ENCODE results near the gene CFC1.
"Not testable (repeated sequence)": the region's sequence is repeated elsewhere in the genome, so short reads cannot be mapped to it uniquely, and the experiment has no call there.

Gene CFC1

GRCh38 chr2:130582970-130583369 lies 16.4 kb downstream of the CFC1 start:
- DNase-seq (ENCODE audit: low spot score) = not testable (repeated sequence)

DNA sequence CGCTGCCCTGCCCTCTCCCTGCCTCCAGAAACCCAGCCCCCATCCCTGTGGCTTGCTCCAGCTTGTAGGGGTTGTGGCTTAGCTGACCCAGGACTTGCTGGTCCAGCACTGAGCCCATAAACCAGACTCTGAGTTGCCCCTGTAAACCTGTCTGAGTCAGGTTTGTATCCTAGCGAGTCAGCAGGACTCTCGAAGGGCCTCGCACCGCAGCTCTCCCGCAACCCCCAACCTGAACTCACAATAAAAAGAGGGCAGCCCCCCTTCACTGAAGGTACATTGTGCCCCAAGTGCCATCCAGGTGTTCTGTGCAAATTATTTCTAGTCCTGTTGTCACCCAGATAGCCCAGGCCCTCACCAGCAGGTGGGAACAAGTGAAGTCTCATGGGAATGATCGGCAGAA lies 17.9 kb downstream of the CFC1 start:
- not testable (repeated sequence) for DNase-seq (ENCODE audit: low spot score)

DNA sequence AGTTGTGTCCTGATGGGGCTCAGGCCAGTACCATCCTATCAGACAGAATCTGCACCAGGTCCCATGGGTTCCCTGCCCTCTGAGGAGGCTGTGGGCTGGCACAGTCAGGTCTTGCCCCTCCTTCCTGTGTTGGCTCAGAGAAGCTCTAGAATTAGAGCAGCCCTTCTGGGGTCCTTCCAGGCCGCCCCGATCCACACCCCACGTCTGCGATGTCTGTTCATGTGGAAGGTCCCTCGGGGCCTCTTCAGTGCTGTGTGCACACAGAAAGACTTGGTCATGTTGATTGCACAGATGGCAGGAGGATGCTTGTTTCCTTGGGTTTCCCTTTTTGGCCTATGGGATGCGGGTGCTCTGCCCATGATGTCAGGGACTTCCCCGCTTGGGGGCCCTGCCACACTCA lies 20.3 kb downstream of the CFC1 start:
- DNase-seq (ENCODE audit: low spot score) = not testable (repeated sequence)

GRCh38 chr2:130577559-130577958 lies 21.8 kb downstream of the CFC1 start:
- DNase-seq (ENCODE audit: low spot score) = not testable (repeated sequence)

GRCh38 chr2:130576209-130576784 lies 23.1 kb downstream of the CFC1 start:
- not testable (repeated sequence) for DNase-seq (ENCODE audit: low spot score)

DNA sequence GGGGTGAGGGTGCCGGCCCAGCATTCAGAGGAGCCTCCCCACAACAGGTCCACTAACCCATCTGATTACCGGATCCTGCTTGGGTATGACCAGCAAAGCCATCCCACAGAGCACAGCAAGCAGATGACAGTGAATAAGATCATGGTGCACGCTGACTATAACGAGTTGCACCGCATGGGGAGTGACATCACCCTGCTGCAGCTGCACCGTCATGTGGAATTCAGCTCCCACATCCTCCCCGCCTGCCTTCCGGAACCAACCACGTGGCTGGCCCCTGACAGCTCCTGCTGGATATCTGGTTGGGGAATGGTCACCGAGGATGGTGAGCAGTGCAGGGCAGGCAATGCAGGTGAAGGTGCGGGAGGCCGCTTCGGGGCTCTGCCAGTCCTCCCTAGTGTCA lies 25.1 kb downstream of the CFC1 start:
- DNase-seq (ENCODE audit: low spot score) = not testable (repeated sequence)

GRCh38 chr2:130571929-130572328 lies 27.4 kb downstream of the CFC1 start:
- DNase-seq (ENCODE audit: low spot score) = not testable (repeated sequence)

- DNase-seq (ENCODE audit: low spot score) = not testable (repeated sequence)
These were observed 33.2 kb downstream of the CFC1 start for GRCh38 chr2:130566165-130566564.

DNA sequence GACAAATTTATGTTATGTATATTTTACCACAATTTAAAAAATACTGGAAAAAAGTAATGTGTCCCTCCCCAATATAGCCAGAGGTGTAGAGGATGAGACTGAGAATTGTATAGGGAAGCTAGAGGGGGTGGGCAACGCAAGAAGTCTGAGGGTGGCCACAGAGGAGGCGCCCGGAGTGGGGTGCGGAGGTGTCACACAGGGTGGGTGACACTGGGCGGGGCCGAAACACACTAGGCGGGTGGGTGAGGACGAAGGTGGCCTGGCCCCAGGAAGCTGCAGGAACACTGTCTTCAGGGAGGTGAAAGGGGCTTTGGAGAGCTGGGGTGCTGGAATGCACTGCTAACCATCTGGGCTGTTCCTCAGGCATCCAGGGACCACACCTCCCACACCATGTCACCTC lies 42.9 kb downstream of the CFC1 start:
- DNase-seq (ENCODE audit: low spot score) = not testable (repeated sequence)

DNA sequence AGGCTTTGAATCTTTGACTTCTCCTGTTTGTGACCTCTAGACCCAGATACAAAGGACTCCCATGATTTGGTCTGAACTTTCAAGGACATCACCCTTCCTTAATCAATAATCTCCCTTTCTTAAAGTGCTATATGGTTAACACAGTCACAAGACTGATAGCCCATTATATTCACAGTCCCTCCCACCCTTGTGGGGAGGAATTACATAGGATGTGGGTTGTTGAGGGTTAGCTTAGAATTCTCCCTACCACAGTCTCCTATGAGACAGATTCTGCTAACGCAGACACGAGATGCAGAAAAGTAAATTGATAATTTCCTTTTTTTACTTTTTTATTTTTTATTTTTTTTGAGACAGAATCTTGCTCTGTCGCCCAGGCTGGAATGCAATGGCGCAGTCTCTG lies 45.2 kb downstream of the CFC1 start:
- DNase-seq (ENCODE audit: low spot score) = not testable (repeated sequence)

- DNase-seq (ENCODE audit: low spot score) = not testable (repeated sequence)
These were observed 49.9 kb downstream of the CFC1 start for GRCh38 chr2:130549475-130549874.

DNA sequence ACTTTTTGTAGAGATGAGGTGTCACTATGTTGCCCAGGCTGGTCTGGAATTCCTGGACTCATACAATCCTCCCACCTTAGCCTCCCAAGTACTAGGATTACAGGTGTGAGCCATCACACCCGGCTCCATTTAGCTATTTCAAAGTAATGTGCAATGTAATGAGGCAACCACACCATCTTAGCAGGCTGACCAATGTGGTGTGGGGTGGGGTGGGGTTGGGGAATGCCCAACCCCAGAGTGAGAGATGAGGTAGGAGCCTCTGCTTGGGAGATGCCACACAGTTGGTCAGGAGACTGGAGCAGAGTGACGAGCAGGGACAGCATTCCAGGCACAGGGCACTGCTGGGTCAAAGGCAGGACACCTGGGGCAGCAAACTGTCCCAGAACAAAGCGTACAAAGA lies 51.0 kb downstream of the CFC1 start:
- DNase-seq (ENCODE audit: low spot score) = not testable (repeated sequence)

DNA sequence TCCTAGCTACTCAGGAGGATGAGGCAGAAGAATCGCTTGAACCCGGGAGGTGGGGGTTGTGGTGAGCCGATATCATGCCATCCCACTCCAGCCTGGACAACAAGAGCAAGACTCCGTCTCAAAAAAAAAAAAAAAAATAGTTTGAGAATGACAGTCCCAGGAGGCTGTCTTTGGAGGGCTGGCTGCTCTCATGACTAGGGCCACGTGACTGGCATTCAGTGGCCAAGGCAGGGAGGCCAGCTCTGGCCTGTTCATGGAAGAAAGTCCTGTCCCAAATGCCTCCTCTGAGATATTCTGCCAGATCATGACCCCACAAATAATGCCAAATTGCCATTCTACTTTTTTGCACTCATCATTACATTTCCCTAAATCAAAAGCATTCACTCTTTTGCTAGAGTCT lies 54.4 kb downstream of the CFC1 start:
- DNase-seq (ENCODE audit: low spot score) = not testable (repeated sequence)

DNA sequence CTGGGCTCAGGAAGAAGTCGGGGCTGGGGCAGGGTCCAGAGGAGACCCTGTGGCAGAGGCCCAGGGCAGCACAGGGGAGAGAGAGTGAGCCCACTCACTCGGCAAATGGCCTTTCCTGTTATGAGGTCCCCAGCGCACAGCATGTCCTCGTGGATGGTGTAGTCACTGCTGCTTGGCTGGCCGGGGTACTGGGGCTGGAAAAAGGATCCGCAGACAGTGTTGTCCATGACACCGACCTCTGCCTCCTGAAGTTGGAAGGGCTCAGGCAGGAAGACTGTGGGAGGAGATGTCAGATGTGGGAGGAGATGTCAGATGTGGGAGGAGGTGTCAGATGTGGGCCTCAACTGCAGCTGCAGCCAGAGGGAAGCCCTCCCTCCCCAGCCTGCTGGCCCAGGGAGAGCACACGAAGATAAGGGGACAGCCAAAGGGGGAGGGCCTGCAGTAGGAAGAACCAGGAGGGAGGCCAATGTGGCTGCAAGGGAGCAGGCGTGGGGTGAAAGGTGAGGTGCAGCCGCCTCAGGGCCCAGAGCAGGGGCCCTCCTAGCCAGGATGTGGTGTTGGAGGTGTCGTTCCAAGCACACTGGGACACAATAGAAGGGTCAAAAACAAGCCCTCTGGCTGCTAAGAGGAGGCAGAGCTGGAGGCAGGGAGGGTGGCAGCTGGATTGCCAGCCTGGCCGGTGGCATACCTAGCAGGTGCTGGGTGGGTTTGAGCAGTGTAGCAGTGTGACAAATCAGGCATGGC lies 55.4 kb downstream of the CFC1 start:
- not testable (repeated sequence) for DNase-seq (ENCODE audit: low spot score)

- not testable (repeated sequence) for DNase-seq (ENCODE audit: low spot score)
These were observed 56.6 kb downstream of the CFC1 start for GRCh38 chr2:130542789-130543188.

All from RKO (cell line).